ENCODE measurements around the gene XXYLT1.

DNA sequence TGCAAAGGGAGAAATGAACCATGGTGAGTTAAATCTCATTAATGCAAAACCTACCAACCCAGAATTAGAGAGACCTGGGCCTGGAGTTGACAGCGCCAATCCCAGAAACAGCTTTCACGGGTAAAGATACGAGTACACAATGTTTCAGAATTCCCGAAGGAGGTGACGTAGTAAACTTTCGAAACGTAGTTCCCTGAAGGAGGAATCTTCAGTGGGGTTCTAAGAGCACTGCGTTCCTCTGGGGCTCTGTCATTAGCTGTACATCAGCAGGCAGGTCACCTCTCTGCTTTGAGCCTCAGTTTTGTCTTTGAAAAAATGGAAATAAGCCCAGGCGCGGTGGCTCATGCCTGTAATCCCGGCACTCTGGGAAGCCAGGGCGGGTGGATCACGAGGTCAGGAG is 152.3 kb downstream of the XXYLT1 start:
- TF ChIP-seq, protein P1, sequence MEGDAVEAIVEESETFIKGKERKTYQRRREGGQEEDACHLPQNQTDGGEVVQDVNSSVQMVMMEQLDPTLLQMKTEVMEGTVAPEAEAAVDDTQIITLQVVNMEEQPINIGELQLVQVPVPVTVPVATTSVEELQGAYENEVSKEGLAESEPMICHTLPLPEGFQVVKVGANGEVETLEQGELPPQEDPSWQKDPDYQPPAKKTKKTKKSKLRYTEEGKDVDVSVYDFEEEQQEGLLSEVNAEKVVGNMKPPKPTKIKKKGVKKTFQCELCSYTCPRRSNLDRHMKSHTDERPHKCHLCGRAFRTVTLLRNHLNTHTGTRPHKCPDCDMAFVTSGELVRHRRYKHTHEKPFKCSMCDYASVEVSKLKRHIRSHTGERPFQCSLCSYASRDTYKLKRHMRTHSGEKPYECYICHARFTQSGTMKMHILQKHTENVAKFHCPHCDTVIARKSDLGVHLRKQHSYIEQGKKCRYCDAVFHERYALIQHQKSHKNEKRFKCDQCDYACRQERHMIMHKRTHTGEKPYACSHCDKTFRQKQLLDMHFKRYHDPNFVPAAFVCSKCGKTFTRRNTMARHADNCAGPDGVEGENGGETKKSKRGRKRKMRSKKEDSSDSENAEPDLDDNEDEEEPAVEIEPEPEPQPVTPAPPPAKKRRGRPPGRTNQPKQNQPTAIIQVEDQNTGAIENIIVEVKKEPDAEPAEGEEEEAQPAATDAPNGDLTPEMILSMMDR (conservative IDR thresholded peaks at IDR 0.05; ENCODE audit: low read depth, low read length) = no peak
- no peak for TF ChIP-seq EZH2 (IDR thresholded peaks at IDR 0.05; ENCODE audit: low read length, unreplicated experiment)
